Measurements from ENCODE around the gene PHKB.
"Not testable (repeated sequence)": the region's sequence is repeated elsewhere in the genome, so short reads cannot be mapped to it uniquely, and the experiment has no call there.

Gene PHKB

GRCh38 chr16:47544255-47544654 lies 83.1 kb downstream of the PHKB start:
- H3K9me3 Mint-ChIP-seq, result peaks cover 41% of the 10 kb centered on the region
- H3K27ac Mint-ChIP-seq; H3K4me1 Mint-ChIP-seq (ENCODE audit: low read depth); H3K4me3 Mint-ChIP-seq; DNase-seq (ENCODE audit: low spot score); H3K27me3 Mint-ChIP-seq (ENCODE audit: low read depth): not testable (repeated sequence)
- peaks cover 34% of the 10 kb centered on the region for H3K36me3 Mint-ChIP-seq (ENCODE audit: low read depth)

DNA sequence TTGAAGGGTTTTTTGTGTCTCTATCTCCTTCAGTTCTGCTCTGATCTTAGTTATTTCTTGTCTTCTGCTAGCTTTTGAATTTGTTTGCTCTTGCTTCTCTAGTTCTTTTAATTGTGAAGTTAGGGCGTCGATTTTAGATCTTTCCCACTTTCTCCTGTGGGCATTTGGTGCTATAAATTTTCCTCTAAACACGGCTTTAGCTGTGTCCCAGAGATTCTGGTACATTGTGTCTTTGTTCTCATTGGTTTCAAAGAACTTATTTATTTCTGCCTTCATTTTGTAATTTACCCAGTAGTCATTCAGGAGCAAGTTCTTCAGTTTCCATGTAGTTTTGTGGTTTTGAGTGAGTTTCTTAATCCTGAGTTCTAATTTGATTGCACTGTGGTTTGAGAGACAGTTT lies 90.1 kb downstream of the PHKB start:
- DNase-seq (ENCODE audit: low spot score), result not testable (repeated sequence)

GRCh38 chr16:47551767-47552166 lies 90.6 kb downstream of the PHKB start:
- not testable (repeated sequence) for DNase-seq (ENCODE audit: low spot score); H3K4me1 Mint-ChIP-seq (ENCODE audit: low read depth); H3K4me3 Mint-ChIP-seq; H3K27ac Mint-ChIP-seq; H3K27me3 Mint-ChIP-seq (ENCODE audit: low read depth)
- Mint-ChIP-seq H3K36me3 (ENCODE audit: low read depth) (peaks cover 52% of the 10 kb centered on the region), H3K9me3 (peaks cover 45% of the 10 kb centered on the region)

More for the DNA sequence above, 90.1 kb downstream of the PHKB start:
- not testable (repeated sequence) for H3K27me3 Mint-ChIP-seq (ENCODE audit: low read depth); H3K4me3 Mint-ChIP-seq; H3K27ac Mint-ChIP-seq; H3K4me1 Mint-ChIP-seq (ENCODE audit: low read depth)
- H3K36me3 Mint-ChIP-seq (ENCODE audit: low read depth), result peaks cover 52% of the 10 kb centered on the region
- H3K9me3 Mint-ChIP-seq, result peaks cover 46% of the 10 kb centered on the region

DNA sequence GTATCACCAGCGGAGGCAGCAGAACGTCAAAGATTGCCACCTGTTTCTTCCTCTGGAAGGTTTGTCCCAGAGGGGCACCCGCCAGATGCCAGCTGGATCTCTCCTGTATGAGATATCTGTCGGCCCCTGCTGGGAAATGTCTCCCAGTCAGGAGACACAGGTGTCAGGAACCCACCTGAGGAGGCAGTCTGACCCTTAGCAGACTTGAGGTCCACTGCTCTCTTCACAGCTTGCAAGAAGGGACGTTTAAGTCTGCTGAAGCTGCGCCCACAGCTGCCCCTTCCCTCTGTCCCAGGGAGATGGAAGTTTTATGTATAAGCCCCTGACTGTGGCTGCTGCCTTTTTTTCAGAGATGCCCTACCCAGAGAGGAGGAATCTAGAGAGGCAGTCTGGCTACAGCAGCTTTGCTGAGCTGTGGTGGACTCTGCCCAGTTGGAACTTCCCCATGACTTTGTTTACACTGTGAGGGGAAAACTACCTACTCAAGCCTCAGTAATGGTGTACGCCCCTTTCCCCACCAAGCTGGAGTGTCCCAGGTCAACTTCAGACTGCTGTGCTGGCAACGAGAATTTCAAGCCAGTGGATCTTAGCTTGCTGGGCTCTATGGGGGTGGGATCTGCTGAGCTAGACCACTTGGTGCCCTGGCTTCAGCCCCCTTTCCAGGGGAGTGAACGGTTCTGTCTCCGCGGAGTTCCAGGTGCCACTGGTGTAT lies 92.9 kb downstream of the PHKB start:
- no peaks in the 10 kb centered on the region for H3K4me1 Mint-ChIP-seq (ENCODE audit: low read depth)
- DNase-seq (ENCODE audit: low spot score), result no peak
- H3K27ac Mint-ChIP-seq, result no peak overlapping the region
- H3K27me3 Mint-ChIP-seq (ENCODE audit: low read depth), result no peaks in the 10 kb centered on the region
- peaks cover 35% of the 10 kb centered on the region for H3K9me3 Mint-ChIP-seq
- H3K4me3 Mint-ChIP-seq, result no peak overlapping the region
- H3K36me3 Mint-ChIP-seq (ENCODE audit: low read depth), result peaks cover 42% of the 10 kb centered on the region

DNA sequence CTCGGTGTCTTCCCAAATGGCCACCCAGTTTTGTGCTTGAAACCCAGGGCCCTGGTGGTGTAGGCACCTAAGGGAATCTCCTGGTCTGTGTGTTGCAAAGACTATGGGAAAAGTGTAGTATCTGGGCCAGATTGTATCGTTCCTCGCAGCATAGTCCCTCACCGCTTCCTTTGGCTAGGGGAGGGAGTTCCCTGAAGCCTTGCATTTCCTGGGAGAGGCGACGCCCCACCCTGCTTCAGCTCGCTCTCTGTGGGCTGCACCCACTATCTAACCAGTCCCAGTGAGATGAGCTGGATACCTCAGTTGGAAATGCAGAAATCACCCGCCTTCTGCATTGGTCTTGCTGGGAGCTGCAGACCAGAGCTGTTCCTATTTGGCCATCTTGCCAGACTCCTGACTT lies 93.5 kb downstream of the PHKB start:
- H3K4me1 Mint-ChIP-seq (ENCODE audit: low read depth); H3K27me3 Mint-ChIP-seq (ENCODE audit: low read depth); H3K4me3 Mint-ChIP-seq; H3K27ac Mint-ChIP-seq; DNase-seq (ENCODE audit: low spot score): not testable (repeated sequence)
- Mint-ChIP-seq H3K9me3 (peaks cover 35% of the 10 kb centered on the region), H3K36me3 (ENCODE audit: low read depth) (peaks cover 41% of the 10 kb centered on the region)

- no peaks in the 10 kb centered on the region for H3K27me3 Mint-ChIP-seq (ENCODE audit: low read depth)
- no peak overlapping the region for H3K4me3 Mint-ChIP-seq
- peaks cover 9% of the 10 kb centered on the region for H3K4me1 Mint-ChIP-seq (ENCODE audit: low read depth)
- peaks cover 17% of the 10 kb centered on the region for H3K36me3 Mint-ChIP-seq (ENCODE audit: low read depth)
- DNase-seq (ENCODE audit: low spot score), result no peak
- H3K27ac Mint-ChIP-seq, result no peak overlapping the region
- H3K9me3 Mint-ChIP-seq, result peaks cover 7% of the 10 kb centered on the region
These were observed 100.2 kb downstream of the PHKB start for GRCh38 chr16:47561286-47561685.

DNA sequence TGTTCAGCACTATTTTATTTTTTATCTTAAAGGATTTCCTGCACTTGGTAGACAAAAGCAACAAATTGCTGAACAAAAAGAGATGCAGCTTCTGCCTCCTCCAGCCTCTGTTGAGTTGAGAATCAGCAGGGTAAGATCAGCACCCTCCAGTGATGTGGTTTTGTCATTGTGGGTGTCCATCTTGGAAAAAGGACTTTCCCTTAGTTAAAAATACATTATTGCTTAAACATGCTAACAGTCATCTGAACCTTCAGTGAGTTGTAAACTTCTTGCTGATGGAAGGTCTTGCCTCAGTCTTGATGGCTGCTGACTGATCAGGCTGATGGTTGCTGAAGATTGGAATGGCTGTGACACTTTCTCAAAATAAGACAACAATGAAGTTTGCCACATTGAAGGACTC lies 101.2 kb downstream of the PHKB start:
- Mint-ChIP-seq H3K4me1 (ENCODE audit: low read depth) (peaks cover 11% of the 10 kb centered on the region), H3K27me3 (ENCODE audit: low read depth) (no peaks in the 10 kb centered on the region), H3K9me3 (peaks cover 7% of the 10 kb centered on the region), H3K36me3 (ENCODE audit: low read depth) (peaks cover 26% of the 10 kb centered on the region), H3K4me3 (no peak overlapping the region), H3K27ac (no peak overlapping the region)
- DNase-seq (ENCODE audit: low spot score), result no peak

DNA sequence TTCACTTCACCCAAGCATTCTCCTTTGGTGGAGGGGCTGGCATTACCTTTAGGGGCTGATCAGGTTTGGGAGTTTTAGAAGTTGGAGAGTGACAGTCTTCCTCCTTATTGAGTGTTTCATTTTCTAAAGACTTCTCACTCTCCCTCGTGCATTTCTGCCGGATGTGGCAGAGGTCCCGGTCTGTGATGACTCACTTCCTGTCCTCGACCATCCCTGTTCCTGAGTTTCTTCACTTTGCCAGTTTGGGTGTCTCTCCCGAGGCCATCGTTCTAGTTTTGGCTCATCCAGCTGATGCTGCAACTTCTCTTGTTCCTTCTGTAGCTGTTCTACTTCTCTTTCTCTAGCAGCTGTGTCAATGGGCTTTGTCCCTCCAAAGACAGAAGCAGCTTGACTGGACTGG lies 104.3 kb downstream of the PHKB start:
- H3K27me3 Mint-ChIP-seq (ENCODE audit: low read depth), result no peaks in the 10 kb centered on the region
- peaks cover 35% of the 10 kb centered on the region for H3K36me3 Mint-ChIP-seq (ENCODE audit: low read depth)
- peaks cover 26% of the 10 kb centered on the region for H3K4me1 Mint-ChIP-seq (ENCODE audit: low read depth)
- H3K27ac Mint-ChIP-seq, result peak overlapping the region; percentile 34
- peak overlapping the region; percentile 59 for H3K4me3 Mint-ChIP-seq
- H3K9me3 Mint-ChIP-seq, result peaks cover 10% of the 10 kb centered on the region
- no peak for DNase-seq (ENCODE audit: low spot score)

DNA sequence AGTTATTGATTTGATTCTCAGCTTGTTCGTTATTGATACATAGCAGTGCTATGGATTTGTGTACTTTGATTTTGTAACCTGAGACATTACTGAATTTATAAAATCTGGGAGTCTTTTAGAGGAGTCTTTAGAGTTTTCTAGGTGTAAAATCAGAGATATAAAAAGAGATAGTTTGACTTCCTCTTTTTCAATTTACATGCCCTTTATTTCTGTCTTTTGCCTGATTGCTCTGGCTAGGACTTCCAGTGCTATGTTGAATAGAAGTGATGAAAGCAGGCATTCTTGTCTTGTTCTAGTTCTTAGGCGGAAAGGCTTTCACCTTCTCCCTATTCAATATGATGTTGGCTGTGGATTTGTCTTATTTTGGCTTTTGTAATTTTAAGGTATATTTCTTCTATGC lies 106.2 kb downstream of the PHKB start:
- H3K27ac Mint-ChIP-seq, result no peak overlapping the region
- no peak overlapping the region for H3K4me3 Mint-ChIP-seq
- H3K4me1 Mint-ChIP-seq (ENCODE audit: low read depth), result peaks cover 27% of the 10 kb centered on the region
- no peak for DNase-seq (ENCODE audit: low spot score)
- H3K27me3 Mint-ChIP-seq (ENCODE audit: low read depth), result no peaks in the 10 kb centered on the region
- peaks cover 10% of the 10 kb centered on the region for H3K9me3 Mint-ChIP-seq
- peaks cover 35% of the 10 kb centered on the region for H3K36me3 Mint-ChIP-seq (ENCODE audit: low read depth)

- Mint-ChIP-seq H3K4me3 (peak overlapping the region; percentile 80), H3K36me3 (ENCODE audit: low read depth) (peaks cover 29% of the 10 kb centered on the region), H3K27ac (peak overlapping the region; percentile 93), H3K9me3 (peaks cover 10% of the 10 kb centered on the region), H3K27me3 (ENCODE audit: low read depth) (no peaks in the 10 kb centered on the region), H3K4me1 (ENCODE audit: low read depth) (peaks cover 27% of the 10 kb centered on the region)
- no peak for DNase-seq (ENCODE audit: low spot score)
These were observed 107.2 kb downstream of the PHKB start for GRCh38 chr16:47568351-47568750.

GRCh38 chr16:47571049-47571448 lies 109.9 kb downstream of the PHKB start:
- H3K4me3 Mint-ChIP-seq, result no peak overlapping the region
- DNase-seq (ENCODE audit: low spot score), result no peak
- H3K9me3 Mint-ChIP-seq, result peaks cover 13% of the 10 kb centered on the region
- H3K27me3 Mint-ChIP-seq (ENCODE audit: low read depth), result no peaks in the 10 kb centered on the region
- H3K36me3 Mint-ChIP-seq (ENCODE audit: low read depth), result peaks cover 28% of the 10 kb centered on the region
- peaks cover 27% of the 10 kb centered on the region for H3K4me1 Mint-ChIP-seq (ENCODE audit: low read depth)
- H3K27ac Mint-ChIP-seq, result no peak overlapping the region

GRCh38 chr16:47571711-47572110 lies 110.6 kb downstream of the PHKB start:
- Mint-ChIP-seq H3K36me3 (ENCODE audit: low read depth) (peaks cover 26% of the 10 kb centered on the region), H3K9me3 (peaks cover 12% of the 10 kb centered on the region), H3K4me3 (no peak overlapping the region), H3K27ac (no peak overlapping the region), H3K4me1 (ENCODE audit: low read depth) (peaks cover 27% of the 10 kb centered on the region), H3K27me3 (ENCODE audit: low read depth) (no peaks in the 10 kb centered on the region)
- DNase-seq (ENCODE audit: low spot score), result no peak

DNA sequence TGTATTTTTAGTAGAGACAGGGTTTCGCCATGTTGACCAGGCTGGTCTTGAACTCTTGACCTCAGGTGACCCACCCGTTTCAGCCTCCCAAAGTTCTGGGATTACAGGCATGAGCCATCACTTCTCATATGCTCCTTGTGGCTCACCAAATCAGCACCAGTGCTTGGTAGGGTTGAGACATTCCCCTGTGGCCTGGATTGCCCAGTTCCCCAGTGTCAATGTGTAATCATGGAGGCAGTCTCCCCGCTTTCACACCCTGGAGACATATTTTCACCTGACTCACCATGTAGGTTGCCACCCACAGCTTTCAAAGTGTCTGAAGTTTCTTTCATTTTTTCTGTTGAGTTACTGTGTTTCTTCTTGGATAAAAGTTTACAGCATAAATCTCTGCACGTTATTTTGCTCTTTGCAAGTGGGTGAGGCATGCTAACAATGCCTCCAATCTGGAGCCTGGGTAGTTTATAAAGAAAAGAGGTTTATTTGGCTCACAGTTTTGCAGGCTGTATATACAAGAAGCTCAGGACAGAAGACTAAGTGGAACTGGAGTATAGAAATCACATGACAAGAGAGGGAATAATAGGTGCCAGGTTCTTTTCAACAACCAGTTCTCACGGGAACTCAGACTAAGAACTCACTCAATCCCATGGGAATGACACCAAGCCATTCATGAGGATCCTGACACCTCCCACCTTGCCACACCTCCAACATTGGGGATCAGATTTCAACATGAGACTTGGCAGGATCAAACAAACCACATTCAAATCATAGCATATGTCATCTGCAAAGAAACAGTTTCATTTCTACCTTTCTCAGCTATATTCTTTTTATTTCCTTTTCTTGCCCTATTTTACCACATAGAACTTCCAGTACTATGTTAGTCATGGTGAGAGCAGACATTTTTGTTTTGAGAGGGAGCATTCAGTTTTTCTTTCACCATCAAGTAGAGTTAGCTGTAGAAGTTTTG lies 113.2 kb downstream of the PHKB start:
- H3K36me3 Mint-ChIP-seq (ENCODE audit: low read depth), result peaks cover 16% of the 10 kb centered on the region
- H3K27ac Mint-ChIP-seq, result peak overlapping the region; percentile 86
- peak overlapping the region; percentile 33 for H3K4me3 Mint-ChIP-seq
- H3K9me3 Mint-ChIP-seq, result peaks cover 12% of the 10 kb centered on the region
- H3K27me3 Mint-ChIP-seq (ENCODE audit: low read depth), result no peaks in the 10 kb centered on the region
- peaks cover 11% of the 10 kb centered on the region for H3K4me1 Mint-ChIP-seq (ENCODE audit: low read depth)
- peak; percentile 23 for DNase-seq (ENCODE audit: low spot score)

GRCh38 chr16:47577029-47577428 lies 115.9 kb downstream of the PHKB start:
- Mint-ChIP-seq H3K36me3 (ENCODE audit: low read depth) (peaks cover 12% of the 10 kb centered on the region), H3K27ac (no peak overlapping the region), H3K4me1 (ENCODE audit: low read depth) (peaks cover 9% of the 10 kb centered on the region), H3K27me3 (ENCODE audit: low read depth) (no peaks in the 10 kb centered on the region), H3K4me3 (no peak overlapping the region), H3K9me3 (peaks cover 8% of the 10 kb centered on the region)
- no peak for DNase-seq (ENCODE audit: low spot score)

All from T-helper 2 cell treated with Interferon-gamma antibody and Interleukin-4, amounts not matched to agents 5 μg/mL and 100 μg/mL, for 36 hours (primary cell).